Panc1 (cell line): ENCODE data around the gene MYBPHL.
"Not testable (repeated sequence)": the region's sequence is repeated elsewhere in the genome, so short reads cannot be mapped to it uniquely, and the experiment has no call there.

ENCODE experiments used
- POLR2AphosphoS5 ChIP-seq: IDR thresholded peaks from 2 replicates; pipeline ENCODE4 v1.6.1; 2012; ENCODE audit warnings: mild to moderate bottlenecking, low read depth, low read length, moderate library complexity
- TF ChIP-seq, protein P1 (sequence below): fragments of 450-650 bp; IDR thresholded peaks from 2 replicates; pipeline ENCODE4 v1.5.1; 2017; ENCODE audit warnings: mild to moderate bottlenecking
- TF ChIP-seq, protein P2 (sequence below), 2 experiments: IDR thresholded peaks; 2 replicates each; pipeline ENCODE4 v1.6.1; 2011 to 2012; ENCODE audit warnings: low read depth in 2 of 2, control low read depth in 1 of 2, low read length in 1 of 2, mild to moderate bottlenecking in 1 of 2, moderate library complexity in 1 of 2; ENCODE audit not compliant: insufficient read depth in 1 of 2

DNA sequence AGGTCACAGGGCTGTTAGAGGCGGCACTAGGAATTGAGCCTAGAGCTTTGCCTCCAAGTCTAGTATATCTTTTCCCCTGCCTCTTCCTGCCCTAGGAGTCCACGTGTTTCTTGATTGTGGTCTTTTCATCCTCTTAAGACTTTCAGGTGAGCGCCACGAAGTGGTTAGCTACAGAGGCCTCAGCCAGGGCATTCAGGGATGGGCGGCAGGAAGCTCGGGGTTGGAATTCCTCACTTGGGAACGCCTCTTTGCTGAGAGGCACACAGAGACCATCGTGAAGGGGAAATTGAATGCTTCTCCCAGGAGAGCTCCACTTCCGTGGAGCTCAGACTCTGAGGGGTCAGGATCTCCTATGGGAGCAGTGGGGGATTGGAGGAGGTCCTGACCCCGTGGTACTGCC, 820 bp downstream of the MYBPHL start:
- TF ChIP-seq, protein P1, sequence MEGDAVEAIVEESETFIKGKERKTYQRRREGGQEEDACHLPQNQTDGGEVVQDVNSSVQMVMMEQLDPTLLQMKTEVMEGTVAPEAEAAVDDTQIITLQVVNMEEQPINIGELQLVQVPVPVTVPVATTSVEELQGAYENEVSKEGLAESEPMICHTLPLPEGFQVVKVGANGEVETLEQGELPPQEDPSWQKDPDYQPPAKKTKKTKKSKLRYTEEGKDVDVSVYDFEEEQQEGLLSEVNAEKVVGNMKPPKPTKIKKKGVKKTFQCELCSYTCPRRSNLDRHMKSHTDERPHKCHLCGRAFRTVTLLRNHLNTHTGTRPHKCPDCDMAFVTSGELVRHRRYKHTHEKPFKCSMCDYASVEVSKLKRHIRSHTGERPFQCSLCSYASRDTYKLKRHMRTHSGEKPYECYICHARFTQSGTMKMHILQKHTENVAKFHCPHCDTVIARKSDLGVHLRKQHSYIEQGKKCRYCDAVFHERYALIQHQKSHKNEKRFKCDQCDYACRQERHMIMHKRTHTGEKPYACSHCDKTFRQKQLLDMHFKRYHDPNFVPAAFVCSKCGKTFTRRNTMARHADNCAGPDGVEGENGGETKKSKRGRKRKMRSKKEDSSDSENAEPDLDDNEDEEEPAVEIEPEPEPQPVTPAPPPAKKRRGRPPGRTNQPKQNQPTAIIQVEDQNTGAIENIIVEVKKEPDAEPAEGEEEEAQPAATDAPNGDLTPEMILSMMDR, result not testable (repeated sequence)
- TF ChIP-seq, protein P2, sequence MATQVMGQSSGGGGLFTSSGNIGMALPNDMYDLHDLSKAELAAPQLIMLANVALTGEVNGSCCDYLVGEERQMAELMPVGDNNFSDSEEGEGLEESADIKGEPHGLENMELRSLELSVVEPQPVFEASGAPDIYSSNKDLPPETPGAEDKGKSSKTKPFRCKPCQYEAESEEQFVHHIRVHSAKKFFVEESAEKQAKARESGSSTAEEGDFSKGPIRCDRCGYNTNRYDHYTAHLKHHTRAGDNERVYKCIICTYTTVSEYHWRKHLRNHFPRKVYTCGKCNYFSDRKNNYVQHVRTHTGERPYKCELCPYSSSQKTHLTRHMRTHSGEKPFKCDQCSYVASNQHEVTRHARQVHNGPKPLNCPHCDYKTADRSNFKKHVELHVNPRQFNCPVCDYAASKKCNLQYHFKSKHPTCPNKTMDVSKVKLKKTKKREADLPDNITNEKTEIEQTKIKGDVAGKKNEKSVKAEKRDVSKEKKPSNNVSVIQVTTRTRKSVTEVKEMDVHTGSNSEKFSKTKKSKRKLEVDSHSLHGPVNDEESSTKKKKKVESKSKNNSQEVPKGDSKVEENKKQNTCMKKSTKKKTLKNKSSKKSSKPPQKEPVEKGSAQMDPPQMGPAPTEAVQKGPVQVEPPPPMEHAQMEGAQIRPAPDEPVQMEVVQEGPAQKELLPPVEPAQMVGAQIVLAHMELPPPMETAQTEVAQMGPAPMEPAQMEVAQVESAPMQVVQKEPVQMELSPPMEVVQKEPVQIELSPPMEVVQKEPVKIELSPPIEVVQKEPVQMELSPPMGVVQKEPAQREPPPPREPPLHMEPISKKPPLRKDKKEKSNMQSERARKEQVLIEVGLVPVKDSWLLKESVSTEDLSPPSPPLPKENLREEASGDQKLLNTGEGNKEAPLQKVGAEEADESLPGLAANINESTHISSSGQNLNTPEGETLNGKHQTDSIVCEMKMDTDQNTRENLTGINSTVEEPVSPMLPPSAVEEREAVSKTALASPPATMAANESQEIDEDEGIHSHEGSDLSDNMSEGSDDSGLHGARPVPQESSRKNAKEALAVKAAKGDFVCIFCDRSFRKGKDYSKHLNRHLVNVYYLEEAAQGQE (IDR thresholded peaks at IDR 0.05; ENCODE audit: insufficient read depth in 1 of 2, low read depth in 2 of 2, low read length in 1 of 2), result not testable (repeated sequence)
- TF ChIP-seq POLR2AphosphoS5, result not testable (repeated sequence)
